Activated CD8-positive, alpha-beta memory T cell treated with anti-CD3 and anti-CD28 coated beads for 1 hour (primary cell): ENCODE results near the gene CFLAR.

Source experiments
- DNase-seq, 2 donors: peaks; one replicate each; pipeline ENCODE4 v3.0.0-alpha.2; 2020; ENCODE audit warnings: low read depth in 1 of 2; ENCODE audit errors: extremely low read depth in 1 of 2

CFLAR gene

DNA sequence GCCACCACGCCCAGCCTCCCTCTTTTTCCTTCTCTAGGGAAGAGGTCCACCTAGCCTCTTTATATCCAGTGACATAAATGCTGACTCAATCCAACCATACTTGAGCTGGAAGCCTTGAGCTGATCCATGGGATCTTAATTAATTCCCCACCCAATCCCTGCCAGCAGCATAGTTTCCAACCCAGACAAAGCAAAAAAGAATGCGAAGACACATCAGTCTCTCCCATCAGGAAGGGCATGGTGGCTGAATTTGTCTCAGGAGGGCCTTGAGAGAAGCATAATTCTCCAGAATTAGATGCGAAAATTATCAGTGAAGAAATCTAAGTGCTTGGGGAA, 89.5 kb downstream of the CFLAR start:
- no peak for DNase-seq

DNA sequence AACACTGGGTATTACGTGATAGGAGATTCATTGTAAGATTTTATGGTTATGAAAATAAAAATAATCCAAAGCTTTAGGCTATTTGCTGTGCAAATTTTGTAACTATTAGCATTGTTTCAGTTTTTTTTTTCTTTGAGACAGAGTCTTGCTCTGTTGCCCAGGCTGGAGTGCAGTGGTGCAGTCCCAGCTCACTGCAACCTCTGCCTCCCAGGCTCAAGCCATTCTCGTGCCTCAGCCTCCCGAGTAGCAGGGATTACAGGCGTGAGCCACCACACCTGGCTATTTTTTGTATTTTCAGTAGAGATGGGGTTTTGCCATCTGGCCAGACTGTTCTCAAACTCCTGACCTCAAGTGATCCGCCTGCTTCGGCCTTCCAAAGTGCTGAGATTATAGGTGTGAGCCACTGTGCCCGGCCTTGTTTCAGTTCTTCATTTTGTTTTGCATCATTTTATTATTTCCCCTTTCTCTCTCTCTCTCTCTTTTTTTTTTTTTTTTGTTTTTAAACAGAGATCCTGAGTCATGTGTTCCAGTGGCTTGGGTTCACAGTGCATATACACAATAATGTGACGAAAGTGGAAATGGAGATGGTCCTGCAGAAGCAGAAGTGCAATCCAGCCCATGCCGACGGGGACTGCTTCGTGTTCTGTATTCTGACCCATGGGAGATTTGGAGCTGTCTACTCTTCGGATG, 92.7 kb downstream of the CFLAR start:
- DNase-seq, result no peak

DNA sequence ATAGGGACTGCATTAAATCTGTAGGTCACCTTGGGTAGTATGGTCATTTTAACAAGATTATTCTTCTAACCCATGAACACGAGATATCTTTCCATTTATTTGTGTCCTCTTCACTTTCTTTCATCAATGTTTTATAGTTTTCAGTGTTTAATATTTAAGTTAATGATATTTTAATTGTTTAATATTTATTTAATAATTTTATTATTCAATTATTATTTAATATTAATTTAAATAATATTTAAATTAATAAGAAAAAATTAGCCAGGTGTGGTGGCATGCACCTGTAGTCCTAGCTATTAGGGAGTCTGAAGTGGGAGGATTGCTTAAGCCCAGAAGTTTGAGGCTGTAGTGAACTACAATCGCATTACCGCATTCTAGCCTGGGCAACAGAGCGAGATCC, 100.0 kb downstream of the CFLAR start:
- no peak for DNase-seq

DNA sequence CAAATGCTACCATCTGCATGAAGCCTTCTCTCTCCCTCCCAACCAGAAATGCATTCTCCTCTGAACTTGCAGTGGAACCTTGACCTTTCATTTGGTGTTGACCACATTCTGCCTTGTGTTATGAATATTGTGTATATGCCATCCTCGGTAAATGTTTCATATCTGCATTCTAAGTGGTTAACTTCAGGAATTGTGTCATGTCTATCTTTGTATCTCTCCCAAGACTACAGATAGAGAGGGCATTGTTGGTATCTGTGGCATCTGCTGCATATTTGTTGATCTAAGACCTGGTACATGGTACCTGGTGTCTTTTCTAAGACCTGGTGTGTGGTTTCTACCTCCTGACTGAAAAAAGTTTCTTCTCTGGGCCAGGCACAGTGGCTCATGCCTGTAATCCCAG, 101.0 kb downstream of the CFLAR start:
- no peak for DNase-seq

- no peak for DNase-seq
Observed at GRCh38 chr2:201218780-201219179, 102.8 kb downstream of the CFLAR start.

GRCh38 chr2:201219328-201220096, 103.5 kb downstream of the CFLAR start:
- no peak for DNase-seq

DNA sequence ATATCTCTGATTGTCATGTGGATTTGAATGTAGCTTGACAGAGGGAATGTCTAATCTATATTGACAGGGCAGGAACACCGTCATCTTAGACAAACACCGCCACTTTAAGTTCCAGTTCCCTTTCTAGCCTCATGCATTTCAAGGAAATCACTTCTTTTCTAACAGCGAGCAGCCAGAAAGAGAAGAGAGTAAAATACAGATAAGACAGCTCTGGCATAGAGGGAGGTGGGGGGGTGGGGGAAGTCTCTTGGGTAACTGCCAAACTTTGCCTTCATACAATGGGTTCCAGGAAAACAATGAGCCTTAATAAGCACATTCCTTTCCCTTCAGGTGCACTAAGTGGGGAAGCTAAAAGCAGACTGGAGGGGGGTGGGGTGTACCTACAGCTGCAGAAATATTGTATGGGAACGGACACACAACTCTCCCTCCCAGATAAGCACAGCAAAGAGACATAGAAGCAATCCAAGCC, 104.2 kb downstream of the CFLAR start:
- DNase-seq, result no peak

DNA sequence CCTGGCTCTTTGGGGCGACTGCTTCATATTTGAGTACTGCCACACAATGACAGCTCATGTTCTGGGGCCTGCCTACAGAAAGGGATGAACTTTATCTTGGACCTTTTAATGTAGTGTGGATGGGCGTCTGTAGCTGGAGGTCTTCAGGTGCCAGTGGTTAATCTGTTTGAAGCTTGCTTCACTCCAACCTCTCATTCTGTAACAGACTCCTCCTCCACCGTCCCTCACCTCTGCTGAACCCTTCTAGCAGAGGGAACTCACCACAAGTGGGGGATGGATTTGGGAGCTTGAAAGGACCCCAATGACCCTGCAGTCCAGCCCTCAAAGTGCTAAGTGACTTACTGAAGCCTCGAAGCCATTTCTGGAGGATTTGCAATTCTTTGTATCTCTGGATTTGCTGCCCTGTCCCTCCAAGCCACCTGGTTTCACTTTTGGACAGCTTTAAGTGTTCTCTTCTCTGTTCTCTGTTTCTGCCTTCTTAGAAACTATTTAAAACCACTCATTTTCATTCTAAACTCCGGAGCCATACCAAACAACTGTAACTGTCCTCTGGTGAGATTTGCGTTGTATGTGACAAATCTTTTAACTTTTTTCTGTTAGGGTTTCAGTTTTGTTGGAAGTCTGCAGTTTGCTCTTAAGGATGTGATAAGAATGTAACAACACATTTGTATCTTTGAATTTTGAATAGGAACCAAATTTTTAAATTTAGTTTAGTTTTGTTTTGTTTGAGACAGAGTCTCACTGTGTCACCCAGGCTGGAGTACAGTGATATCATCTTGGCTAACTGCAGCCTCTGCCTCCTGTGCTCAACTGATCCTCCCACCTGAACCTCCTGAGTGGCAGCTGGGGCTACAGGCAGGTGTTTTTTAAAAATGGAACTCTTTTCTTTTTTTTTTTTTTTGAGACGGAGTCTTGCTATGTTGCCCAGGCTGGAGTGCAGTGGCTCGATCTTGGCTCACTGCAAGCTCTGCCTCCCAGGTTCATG, 107.4 kb downstream of the CFLAR start:
- no peak for DNase-seq
